Measurements from ENCODE around the gene ARID4A.
A peak's percentile ranks its signal among the peaks of the same experiment; 100 is the strongest.
"Not testable (repeated sequence)": the region's sequence is repeated elsewhere in the genome, so short reads cannot be mapped to it uniquely, and the experiment has no call there.

ARID4A gene

DNA sequence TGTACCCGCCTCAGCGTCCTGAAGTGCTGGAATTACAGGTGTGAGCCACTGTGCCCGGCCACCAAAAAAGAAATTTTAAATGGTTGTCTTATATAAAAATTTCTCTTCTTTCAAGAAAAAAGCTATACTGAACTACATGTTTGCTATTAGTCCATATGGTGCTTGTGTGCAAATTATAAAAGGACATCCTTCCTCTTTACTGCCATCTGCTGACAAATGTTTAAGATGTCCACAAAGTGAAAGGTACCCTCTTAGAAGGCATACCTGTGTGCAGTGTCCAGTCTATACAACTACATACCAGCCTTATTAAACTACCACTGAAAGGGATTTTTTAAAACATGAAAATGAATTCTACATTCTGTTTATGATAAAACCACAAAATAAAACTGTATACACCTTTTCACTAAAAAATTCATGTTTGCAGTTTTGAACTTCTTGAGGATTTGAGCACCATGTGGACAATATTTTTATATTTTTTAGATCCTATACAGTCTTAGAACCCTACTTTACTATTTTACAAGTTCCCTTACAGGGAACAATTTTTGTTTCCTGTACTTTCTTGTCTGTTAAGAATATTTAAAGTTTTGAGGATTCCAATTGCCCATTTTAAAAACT lies 64.5 kb downstream of the ARID4A start:
- DNase-seq = no peak

DNA sequence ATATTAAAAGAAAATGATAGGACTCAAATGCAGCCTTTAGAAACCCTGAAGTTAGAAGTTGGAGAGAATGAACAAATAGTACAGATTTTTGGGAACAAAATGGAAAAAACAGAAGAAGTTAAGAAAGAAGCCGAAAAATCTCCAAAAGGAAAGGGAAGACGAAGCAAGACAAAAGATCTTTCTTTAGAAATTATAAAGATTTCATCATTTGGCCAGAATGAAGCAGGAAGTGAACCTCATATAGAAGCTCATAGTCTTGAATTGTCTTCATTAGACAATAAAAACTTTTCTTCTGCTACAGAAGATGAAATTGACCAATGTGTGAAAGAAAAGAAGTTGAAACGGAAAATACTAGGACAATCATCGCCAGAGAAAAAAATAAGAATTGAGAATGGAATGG lies 66.0 kb downstream of the ARID4A start:
- DNase-seq = no peak

DNA sequence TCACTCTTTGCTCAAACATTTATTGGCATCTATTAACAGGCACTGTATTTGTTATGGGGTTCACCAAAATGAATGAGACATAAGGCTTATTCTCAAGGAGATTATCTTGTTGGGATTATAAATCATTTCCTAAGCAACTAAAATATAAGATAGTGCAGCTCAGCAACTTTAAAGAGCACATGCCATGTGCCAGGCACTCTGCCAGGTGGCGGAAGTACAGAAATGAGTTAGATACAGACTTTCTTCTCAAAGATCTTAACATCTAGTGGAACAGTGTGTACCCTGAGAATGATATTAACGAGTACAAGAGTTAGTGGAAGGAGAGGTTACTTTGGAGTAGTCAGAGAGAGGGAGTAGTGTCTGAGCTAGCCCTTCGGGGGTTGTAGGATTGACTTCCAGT lies 68.9 kb downstream of the ARID4A start:
- no peak for DNase-seq

DNA sequence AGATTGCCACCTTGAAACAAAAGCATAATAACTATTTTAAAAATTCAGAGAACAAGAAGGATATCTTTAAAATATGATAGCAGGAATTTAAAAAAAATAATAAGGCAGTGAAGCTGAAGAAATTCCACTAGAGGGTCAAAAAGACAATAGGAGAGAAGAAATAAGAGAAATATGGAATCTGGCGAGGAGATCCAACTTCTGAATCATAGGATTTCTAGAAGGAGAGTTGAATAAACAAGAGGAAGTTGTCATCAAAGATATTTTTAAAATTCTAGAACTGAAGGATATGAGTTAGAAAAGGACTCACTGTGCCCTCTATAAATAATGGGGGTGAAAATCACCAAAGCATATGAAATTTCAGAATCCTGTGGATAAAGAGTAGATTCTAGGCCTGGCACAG lies 70.6 kb downstream of the ARID4A start:
- no peak for DNase-seq

DNA sequence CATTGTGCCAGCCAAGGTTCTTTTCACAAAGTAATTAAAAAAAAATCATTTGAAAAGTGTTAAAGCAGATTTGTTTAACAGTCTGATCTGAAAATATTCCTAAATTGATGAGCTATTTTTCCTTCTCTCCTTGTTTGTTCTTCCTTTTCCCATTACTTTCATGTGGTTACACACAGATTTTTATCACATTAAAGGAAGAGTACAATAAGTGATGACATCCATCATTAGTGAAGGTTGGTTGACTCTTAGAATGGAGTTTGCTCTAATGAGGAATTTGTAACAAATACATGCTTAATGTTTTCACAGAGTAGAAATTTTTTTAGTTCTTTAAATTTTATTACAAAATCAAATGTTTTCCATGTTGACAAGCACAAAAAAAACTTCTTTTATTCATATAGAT lies 78.4 kb downstream of the ARID4A start:
- no peak for DNase-seq

DNA sequence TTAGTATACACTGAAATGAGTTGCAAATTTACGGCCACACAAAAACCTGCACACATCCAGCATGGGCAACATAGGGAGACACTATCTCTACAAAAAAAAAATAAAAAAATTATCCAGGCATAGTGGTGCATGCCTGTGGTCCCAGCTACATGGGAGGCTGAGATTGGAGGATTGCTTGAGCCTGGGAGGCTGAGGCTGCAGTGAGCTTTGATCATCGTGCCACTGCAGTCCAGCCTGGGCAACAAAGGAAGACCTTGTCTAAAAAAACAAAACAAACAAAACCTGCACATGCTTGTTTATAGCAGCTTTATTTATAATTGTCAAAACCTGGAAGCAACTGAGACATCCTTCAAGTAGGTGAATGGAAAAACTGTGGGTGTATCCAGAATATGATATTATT lies 92.5 kb downstream of the ARID4A start:
- no peak for DNase-seq

DNA sequence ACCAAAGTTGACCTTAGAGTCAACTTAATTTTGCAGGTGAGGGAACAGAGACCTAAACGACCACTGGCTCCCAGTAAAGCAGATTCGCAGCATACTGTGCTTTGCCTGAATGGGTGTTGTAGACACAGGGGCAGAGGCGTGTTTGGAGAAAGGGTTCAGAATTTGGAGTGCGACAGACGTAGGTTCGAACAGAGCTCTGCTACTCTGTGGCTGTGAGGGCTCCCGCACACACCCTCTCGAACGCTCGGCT lies 97.1 kb downstream of the ARID4A start:
- no peak for DNase-seq

DNA sequence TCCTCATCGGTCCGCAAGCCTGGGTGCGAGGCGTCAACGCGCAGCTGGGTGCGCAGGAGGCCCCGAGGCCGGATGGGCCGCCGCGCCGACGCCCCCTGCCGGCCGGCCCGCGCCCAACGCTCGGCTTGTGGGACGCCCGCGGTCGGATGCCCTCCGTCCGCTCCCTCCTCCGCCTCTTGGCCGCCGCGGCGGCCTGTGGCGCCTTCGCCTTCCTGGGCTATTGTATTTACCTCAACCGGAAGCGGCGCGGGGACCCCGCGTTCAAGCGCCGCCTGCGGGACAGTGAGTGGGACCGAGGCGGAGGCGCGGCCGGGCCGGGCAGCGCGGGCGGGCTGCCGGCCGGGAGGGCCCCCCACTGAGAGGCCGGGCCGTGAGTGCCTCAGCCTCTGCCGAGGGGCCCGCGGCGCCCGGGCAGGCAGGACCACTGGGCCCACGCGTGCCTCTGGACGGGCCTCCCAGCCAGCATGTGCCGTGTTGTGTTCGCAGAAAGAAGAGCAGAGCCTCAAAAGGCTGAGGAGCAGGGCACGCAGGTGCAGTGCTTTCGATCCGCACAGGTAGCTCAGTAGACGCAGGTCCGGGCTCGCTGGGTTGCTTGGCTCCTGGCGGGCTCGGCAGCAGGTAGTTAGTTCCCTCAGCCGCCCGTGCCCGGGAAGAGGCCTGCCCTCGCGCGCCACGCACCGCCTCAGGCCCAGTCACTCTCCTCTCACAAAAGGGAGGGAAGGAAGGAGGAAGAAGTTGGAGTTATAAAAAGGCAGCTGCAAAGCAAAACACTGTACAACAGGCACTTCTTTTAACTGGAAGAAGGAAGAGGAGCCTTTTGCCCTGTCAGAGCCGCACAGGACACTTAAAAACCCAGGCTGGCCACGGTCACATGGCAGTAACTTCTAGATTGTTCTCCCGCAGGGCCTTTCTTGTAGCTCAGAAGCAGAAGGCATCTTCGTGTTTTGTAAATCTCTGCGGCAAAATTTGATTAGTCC lies 97.7 kb downstream of the ARID4A start, which contains the start of gene TOMM20L:
Gene TOMM20L, plus strand, starts transcription at position 119 of the 977 bp plus-strand sequence. Its CDS starts 28 bp downstream, at position 147.
- DNase-seq = peak; percentile 55

DNA sequence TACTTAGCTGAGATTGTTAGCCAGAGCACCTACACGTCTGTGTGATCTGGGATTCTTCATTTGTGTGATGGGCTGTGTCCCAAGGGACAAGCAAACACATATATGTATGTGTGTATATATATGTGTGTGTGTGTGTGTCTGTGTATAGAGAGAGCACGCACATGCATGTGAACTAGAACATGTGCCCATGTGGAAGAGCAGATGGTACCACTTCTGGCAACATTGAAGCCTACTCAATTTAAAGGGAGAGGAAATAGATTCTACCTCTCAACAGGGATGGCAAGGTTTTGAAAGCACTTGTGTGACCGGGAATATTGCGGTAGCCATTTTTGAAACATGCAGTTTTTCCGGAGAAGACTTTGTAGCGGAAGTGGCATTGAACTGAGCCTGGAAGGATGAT lies 98.8 kb downstream of the ARID4A start:
- DNase-seq = no peak

DNA sequence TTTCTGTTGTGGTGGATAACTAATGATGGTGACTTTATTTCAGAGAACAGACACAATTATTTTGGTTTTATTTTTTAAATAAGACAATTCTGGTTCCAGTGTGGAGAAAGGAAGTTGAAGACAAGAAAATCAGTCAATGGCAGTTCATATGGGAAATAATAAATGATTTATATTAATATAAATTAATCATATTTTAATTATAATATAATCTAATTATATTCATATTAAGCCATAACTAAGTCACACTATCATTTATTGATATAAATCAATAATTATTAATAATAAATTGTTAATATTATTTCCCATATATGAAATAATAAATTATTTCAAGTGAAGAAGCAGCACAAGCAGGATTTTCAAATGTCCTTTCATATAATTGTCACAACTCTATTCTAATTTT lies 100.1 kb downstream of the ARID4A start:
- no peak for DNase-seq

DNA sequence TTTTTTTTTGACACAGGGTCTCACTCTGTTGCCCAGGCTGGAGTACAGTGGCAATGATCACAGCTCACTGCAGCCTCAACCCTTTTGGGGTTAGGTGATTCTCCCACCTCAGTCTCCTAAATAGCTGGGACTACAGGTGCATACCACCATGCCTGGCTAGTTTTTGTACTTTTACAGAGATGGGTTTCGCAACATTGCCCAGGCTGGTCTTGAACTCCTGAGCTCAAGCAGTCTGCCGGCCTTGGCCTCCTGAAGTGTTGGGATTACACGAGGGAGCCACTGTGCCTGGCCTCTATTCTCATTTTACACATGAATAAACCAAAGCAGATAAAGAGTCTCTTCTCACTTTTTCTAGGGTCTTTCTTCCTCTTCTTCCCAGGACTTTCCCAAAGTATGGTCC lies 100.5 kb downstream of the ARID4A start:
- no peak for DNase-seq

DNA sequence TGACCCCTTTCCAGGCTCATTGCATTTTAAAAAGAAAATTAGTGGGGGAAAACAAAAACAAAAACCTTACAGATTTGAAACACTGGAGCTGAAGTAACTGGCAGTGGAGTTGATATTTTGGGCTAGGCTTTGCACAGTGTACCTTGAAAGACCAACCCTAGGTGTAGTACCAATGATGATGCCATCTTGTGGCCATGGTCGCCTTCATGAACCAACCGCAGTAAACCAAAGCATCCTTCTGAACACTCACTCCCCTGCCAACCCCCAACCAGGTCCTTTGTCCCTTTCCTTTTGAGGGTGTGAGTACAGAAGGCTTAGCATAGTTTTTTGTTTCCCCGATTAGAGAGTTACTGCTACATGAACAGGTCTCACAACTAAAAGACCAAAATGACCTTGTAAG lies 103.2 kb downstream of the ARID4A start:
- DNase-seq = no peak

DNA sequence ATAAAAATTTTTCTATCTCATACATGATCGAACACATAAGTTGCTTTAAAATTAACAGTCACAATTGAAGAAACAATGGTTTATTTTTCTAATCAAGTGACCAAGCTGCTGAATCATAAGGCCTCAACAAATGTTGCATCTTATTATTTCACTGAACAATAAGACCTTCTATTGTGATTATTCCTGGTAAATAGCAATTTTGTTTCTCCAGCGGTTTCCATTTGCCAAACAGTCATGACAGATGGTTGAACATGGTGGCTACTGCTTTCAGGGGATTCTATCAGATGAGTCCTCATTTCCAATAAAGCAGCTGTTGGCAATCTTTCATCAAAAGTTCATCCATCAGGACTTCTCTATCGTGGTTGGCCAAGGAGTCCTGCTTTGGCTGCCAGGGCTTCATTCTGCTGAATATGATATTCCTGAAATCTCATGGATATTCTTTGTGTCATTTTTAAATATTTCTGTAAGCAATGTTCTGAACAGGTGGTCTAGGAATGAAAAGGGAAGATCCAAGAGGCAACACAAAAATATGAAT lies 110.4 kb downstream of the ARID4A start:
- DNase-seq = no peak

DNA sequence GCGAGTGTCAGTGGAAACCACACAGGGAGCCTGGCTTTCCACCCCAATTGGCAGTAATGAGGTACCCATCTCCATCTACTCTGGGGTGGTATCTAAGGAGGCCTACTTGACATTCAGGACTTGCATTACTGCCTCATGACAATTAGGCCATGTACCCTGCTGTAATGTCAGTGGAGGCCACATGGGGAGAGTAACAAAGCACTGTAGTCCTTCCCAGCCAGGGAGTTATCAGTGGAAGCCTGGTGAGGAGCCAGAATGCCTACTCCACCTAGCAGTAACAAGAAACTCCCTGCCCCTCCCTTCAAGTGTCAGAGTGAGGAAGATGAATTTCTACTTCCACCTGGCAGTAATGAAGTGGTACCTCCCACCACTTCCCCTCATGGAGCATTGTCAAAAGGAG lies 116.5 kb downstream of the ARID4A start:
- DNase-seq = no peak

DNA sequence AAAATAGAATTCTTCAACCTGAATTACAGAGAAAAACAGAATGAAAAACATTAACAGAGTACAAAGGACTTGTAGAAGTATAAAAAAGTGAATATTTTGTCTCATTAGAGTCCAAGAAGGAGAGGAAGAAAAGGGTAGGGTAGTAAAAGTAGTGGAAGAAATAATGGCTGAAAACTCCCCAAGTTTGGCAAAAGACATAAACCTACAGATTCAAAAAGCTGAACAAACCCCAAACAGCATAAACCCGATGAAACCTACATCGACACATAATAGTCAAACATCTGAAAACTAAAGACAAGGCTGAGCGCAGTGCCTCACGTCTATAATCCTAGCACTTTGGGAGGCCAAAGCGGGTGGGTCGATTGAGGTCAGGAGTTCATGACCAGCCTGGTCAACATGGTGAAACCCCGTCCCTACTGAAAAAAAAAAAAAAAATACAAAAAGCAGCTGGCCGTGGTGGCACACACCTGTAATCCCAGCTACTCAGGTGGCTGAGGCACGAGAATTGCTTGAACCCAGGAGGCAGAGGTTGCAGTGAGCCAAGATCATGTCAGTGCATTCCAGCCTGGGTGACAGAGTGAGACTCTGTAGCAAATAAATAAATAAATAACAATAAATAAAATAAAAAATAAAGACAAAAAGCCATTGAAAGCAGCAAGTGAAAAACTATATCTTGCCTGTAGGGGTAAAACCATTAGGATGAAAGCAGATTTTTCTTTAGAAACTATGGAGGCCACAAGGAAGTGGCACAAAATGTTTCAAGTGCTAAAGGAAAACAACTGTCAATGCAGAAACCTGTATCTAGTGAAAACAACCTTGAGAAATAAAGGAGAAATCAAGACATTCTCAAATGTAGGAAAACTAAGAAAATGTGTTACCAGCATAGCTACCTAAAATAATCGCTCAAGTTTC lies 117.5 kb downstream of the ARID4A start:
- no peak for DNase-seq

DNA sequence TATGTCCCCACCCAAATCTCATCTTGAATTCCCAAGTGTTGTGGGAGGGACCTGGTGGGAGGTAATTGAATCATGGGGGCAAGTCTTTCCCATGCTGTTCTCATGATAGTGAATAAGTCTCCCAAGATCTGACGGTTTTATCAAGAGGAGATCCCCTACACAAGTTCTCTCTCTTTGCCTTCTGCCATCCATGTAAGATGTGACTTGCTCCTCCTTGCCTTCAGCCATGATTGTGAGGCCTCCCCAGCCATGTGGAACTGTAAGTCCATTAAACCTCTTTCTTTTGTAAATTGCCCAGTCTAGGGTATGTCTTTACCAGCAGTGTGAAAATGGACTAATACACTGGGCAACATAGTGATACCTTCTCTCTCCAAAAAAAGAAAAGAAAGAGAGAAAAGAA lies 118.6 kb downstream of the ARID4A start:
- DNase-seq = not testable (repeated sequence)

Measured in effector CD8-positive, alpha-beta T cell (primary cell).